H1 (cell line): Measurements from ENCODE around the gene CCDC91. TPM values are rescaled to one million over a fixed set of nuclear protein-coding genes. Genes with fewer than 3 reads are reported as not detected.

ENCODE experiments used
- CTCF ChIA-PET: fragments of 300-600 bp; sonication (Branson Sonifier 250); formaldehyde crosslinking; loops from one replicate; lab custom pipeline; 2021; ENCODE audit not compliant: partially characterized antibody; lab: Charles Lee
- POLR2A ChIA-PET: fragments of 300-600 bp; sonication (Branson Sonifier 250); formaldehyde crosslinking; loops from one replicate; lab custom pipeline; 2021; ENCODE audit warnings: inconsistent platforms; ENCODE audit not compliant: partially characterized antibody; lab: Charles Lee
- DNase-seq, 2 experiments: peaks; one replicate each; pipeline versions ENCODE4 v3.0.0 to v3.0.0-alpha.2; 2010 to 2022; ENCODE audit warnings: low spot score in 2 of 2, low read depth in 1 of 2, mixed read lengths in 1 of 2
- FAIRE-seq: peaks from 2 replicates; lab custom pipeline; 2011; peaks lifted over from hg19 to GRCh38; lab: Jason Lieb, UNC
- H2AFZ ChIP-seq: 2 replicates; pipeline ENCODE4 v1.8.1; 2012; ENCODE audit warnings: low read length, inconsistent platforms
- H2AK5ac ChIP-seq: 2 replicates; pipeline ENCODE4 v1.6.1; 2013; ENCODE audit warnings: low read depth, low read length
- H2BK120ac ChIP-seq: replicated peaks from 2 replicates; pipeline ENCODE3; 2013; ENCODE audit warnings: low read depth, low read length, inconsistent platforms
- H2BK12ac ChIP-seq: 2 replicates; pipeline ENCODE4 v1.6.1; 2013; ENCODE audit warnings: low read depth, low read length
- H2BK15ac ChIP-seq: 2 replicates; pipeline ENCODE4 v1.6.1; 2013; ENCODE audit warnings: low read length
- H2BK20ac ChIP-seq: 2 replicates; pipeline ENCODE4 v1.6.1; 2013; ENCODE audit warnings: low read length
- H2BK5ac ChIP-seq: 2 replicates; pipeline ENCODE4 v1.6.1; 2013; ENCODE audit warnings: low read depth, low read length
- H3K14ac ChIP-seq: 2 replicates; pipeline ENCODE4 v1.6.1; 2013; ENCODE audit warnings: inconsistent platforms; ENCODE audit not compliant: insufficient read length
- H3K18ac ChIP-seq: 2 replicates; pipeline ENCODE4 v1.6.1; 2013; ENCODE audit warnings: low read length; ENCODE audit errors: extremely low read depth
- H3K23ac ChIP-seq: 2 replicates; pipeline ENCODE4 v1.6.1; 2013; ENCODE audit warnings: inconsistent platforms; ENCODE audit not compliant: insufficient read length
- H3K23me2 ChIP-seq: 2 replicates; pipeline ENCODE4 v1.6.1; 2013; ENCODE audit warnings: low read depth, low read length
- H3K27ac ChIP-seq: 2 replicates; pipeline ENCODE4 v1.6.1; 2011; ENCODE audit warnings: low read depth, low read length, inconsistent platforms
- H3K27me3 ChIP-seq, 4 experiments: replicated peaks in 1 of 4; 1 replicate in 1 of 4; 2 replicates in 3 of 4; pipeline versions ENCODE4 v1.6.1 to v1.8.1; 2011 to 2013; ENCODE audit warnings: low read length in 3 of 4, mild to moderate bottlenecking in 3 of 4, inconsistent platforms in 2 of 4, mixed read lengths in 2 of 4, moderate library complexity in 1 of 4; ENCODE audit not compliant: control insufficient read depth in 3 of 4, insufficient read depth in 3 of 4; ENCODE audit errors: extremely low read depth in 1 of 4
- H3K36me3 ChIP-seq, 4 experiments: 2 replicates each; pipeline versions ENCODE4 v1.6.1 to v1.8.1; 2011 to 2013; ENCODE audit warnings: mild to moderate bottlenecking in 4 of 4, low read length in 3 of 4, moderate library complexity in 2 of 4, control low read depth in 1 of 4, inconsistent platforms in 1 of 4; ENCODE audit not compliant: insufficient read depth in 4 of 4, control insufficient read depth in 2 of 4
- H3K4ac ChIP-seq: replicated peaks from 2 replicates; pipeline ENCODE3; 2013; ENCODE audit warnings: low read length, low read depth, mixed read lengths, inconsistent platforms; ENCODE audit not compliant: insufficient read length
- H3K4me1 ChIP-seq, 4 experiments: replicated peaks in 1 of 4; 1 replicate in 1 of 4; 2 replicates in 3 of 4; pipeline versions ENCODE4 v1.6.1 to v1.8.1; 2011 to 2013; ENCODE audit warnings: low read length in 3 of 4, inconsistent platforms in 2 of 4, mixed read lengths in 1 of 4; ENCODE audit not compliant: insufficient read depth in 4 of 4, control insufficient read depth in 3 of 4
- H3K4me2 ChIP-seq, 2 experiments: 2 replicates each; pipeline versions ENCODE4 v1.6.1 to v1.8.1; 2011 to 2013; ENCODE audit warnings: low read depth in 2 of 2, low read length in 2 of 2, control low read depth in 1 of 2, inconsistent platforms in 1 of 2, mild to moderate bottlenecking in 1 of 2; ENCODE audit not compliant: insufficient read depth in 1 of 2
- H3K4me3 ChIP-seq, 4 experiments: fragments of 200-600, 300-600 bp in 1 of 4; sonication (generic), shearing (Covaris generic), sonication (Bioruptor Twin) in 1 of 4; 2 replicates each; pipeline versions ENCODE4 v1.5.1 to v1.8.1; 2011 to 2016; ENCODE audit warnings: low read length in 4 of 4, low read depth in 3 of 4, control low read depth in 2 of 4, inconsistent platforms in 2 of 4, mild to moderate bottlenecking in 2 of 4, mixed read lengths in 1 of 4, moderate library complexity in 1 of 4; ENCODE audit not compliant: insufficient read depth in 2 of 4; ENCODE audit errors: extremely low read depth in 1 of 4
- H3K56ac ChIP-seq: replicated peaks from 2 replicates; pipeline ENCODE3; 2013; ENCODE audit warnings: low read depth, mild to moderate bottlenecking, mixed read lengths, low read length, inconsistent platforms; ENCODE audit not compliant: insufficient read length
- H3K79me1 ChIP-seq: 2 replicates; pipeline ENCODE4 v1.6.1; 2013; ENCODE audit warnings: low read depth, low read length, control low read depth
- H3K79me2 ChIP-seq, 2 experiments: 2 replicates each; pipeline versions ENCODE4 v1.6.1 to v1.8.1; 2012 to 2013; ENCODE audit warnings: low read length in 2 of 2, mild to moderate bottlenecking in 2 of 2, inconsistent platforms in 1 of 2; ENCODE audit not compliant: insufficient read depth in 2 of 2, control insufficient read depth in 1 of 2
- H3K9ac ChIP-seq, 4 experiments: replicated peaks in 1 of 4; 1 replicate in 1 of 4; 2 replicates in 3 of 4; pipeline versions ENCODE4 v1.6.1 to v1.8.1; 2011 to 2013; ENCODE audit warnings: low read depth in 3 of 4, low read length in 3 of 4, control low read depth in 2 of 4, mild to moderate bottlenecking in 2 of 4, moderate library complexity in 2 of 4, inconsistent platforms in 1 of 4; ENCODE audit errors: extremely low read depth in 1 of 4
- H3K9me3 ChIP-seq, 2 experiments: 2 replicates each; pipeline versions ENCODE4 v1.6.1 to v1.8.1; 2012 to 2013; ENCODE audit warnings: mild to moderate bottlenecking in 2 of 2, moderate library complexity in 2 of 2, control low read depth in 1 of 2, inconsistent platforms in 1 of 2, low read depth in 1 of 2, low read length in 1 of 2, mixed read lengths in 1 of 2; ENCODE audit not compliant: insufficient read depth in 2 of 2
- H4K20me1 ChIP-seq, 2 experiments: replicated peaks in 1 of 2; 2 replicates each; pipeline versions ENCODE3 to v1.8.1; 2011 to 2013; ENCODE audit warnings: inconsistent platforms in 2 of 2, low read length in 2 of 2, mild to moderate bottlenecking in 1 of 2; ENCODE audit not compliant: insufficient read depth in 2 of 2, control insufficient read depth in 1 of 2
- H4K5ac ChIP-seq: 2 replicates; pipeline ENCODE4 v1.6.1; 2013; ENCODE audit warnings: low read length, low read depth, mixed read lengths, inconsistent platforms; ENCODE audit not compliant: insufficient read length
- H4K8ac ChIP-seq: 2 replicates; pipeline ENCODE4 v1.8.0; 2013; ENCODE audit warnings: mild to moderate bottlenecking, moderate library complexity, low read length, inconsistent platforms; ENCODE audit not compliant: insufficient read depth; ENCODE audit errors: extremely low read depth
- H4K91ac ChIP-seq: replicated peaks from 2 replicates; pipeline ENCODE3; 2013; ENCODE audit warnings: low read length, mixed read lengths, inconsistent platforms; ENCODE audit not compliant: insufficient read length
- CREB1 ChIP-seq: IDR thresholded peaks from 2 replicates; pipeline ENCODE4 v1.6.1; 2012; ENCODE audit warnings: inconsistent platforms
- EGR1 ChIP-seq: IDR thresholded peaks from 2 replicates; pipeline ENCODE4 v1.6.1; 2011; ENCODE audit warnings: low read depth, low read length, borderline replicate concordance
- NANOG ChIP-seq: IDR thresholded peaks from 2 replicates; pipeline ENCODE4 v1.6.1; 2011; ENCODE audit warnings: low read length, low read depth, mild to moderate bottlenecking, inconsistent platforms; ENCODE audit not compliant: insufficient read depth, poor library complexity, severe bottlenecking
- POLR2A ChIP-seq, 2 experiments: IDR thresholded peaks; 1 replicate in 1 of 2; 2 replicates in 1 of 2; pipeline ENCODE4 v1.6.1; 2011; ENCODE audit warnings: low read depth in 2 of 2, low read length in 2 of 2, mild to moderate bottlenecking in 2 of 2; ENCODE audit errors: control extremely low read depth in 1 of 2
- POLR2AphosphoS5 ChIP-seq: IDR thresholded peaks from 2 replicates; pipeline ENCODE4 v1.6.1; 2011; ENCODE audit warnings: low read depth, low read length
- POU5F1 ChIP-seq: IDR thresholded peaks from 2 replicates; pipeline ENCODE4 v1.6.1; 2011; ENCODE audit warnings: low read depth, mild to moderate bottlenecking, low read length, moderate library complexity
- SIX5 ChIP-seq: IDR thresholded peaks from 2 replicates; pipeline ENCODE4 v1.6.1; 2011; ENCODE audit warnings: mild to moderate bottlenecking, low read depth, low read length
- SP2 ChIP-seq: IDR thresholded peaks from 2 replicates; pipeline ENCODE4 v1.6.1; 2012; ENCODE audit warnings: mild to moderate bottlenecking, low read length, inconsistent platforms
- TBP ChIP-seq: IDR thresholded peaks from 2 replicates; pipeline ENCODE4 v1.6.1; 2011; ENCODE audit warnings: low read depth, low read length, improper control_type of control experiment
- WGBS, 2 experiments: shearing (Covaris generic) in 1 of 2; methylation state at CpG; one replicate each; pipeline versions ENCODE4 v1.1.6 to v1.1.7; 2013 to 2015; ENCODE audit warnings: low lambda C conversion rate in 2 of 2, mixed read lengths in 2 of 2, inconsistent platforms in 1 of 2, low coverage in 1 of 2, missing lambda C conversion rate in 1 of 2; ENCODE audit not compliant: insufficient replicate concordance in 2 of 2, insufficient coverage in 1 of 2, insufficient read length in 1 of 2; ENCODE audit errors: extremely low coverage in 1 of 2, missing lambda C conversion rate in 1 of 2; 5-methylcytosine and 5-hydroxymethylcytosine counted together
- polyA plus RNA-seq, 7 experiments: library from polyadenylated mRNA; depleted of rRNA in 3 of 7; stranded (reverse) in 5 of 7; unstranded in 2 of 7; fragments of >200 nt in 5 of 7; fragments of 200-250 nt in 2 of 7; gene quantifications; 1 replicate in 5 of 7; 2 replicates in 1 of 7; 4 replicates in 1 of 7; pipeline versions ENCODE4 v1.2.1 to v1.2.3, GENCODE V29; 2011 to 2013; ENCODE audit warnings: missing spikeins in 2 of 7, mixed read lengths in 2 of 7
- total RNA-seq: library from RNA; stranded (reverse); fragmentation: NEBNext Ultra II Directional; extraction: Animal tissue kit (Norgen Biotek cat#: 25700); gene quantifications from 2 replicates; pipeline ENCODE4 v1.2.1, GENCODE V29; 2021

The CCDC91 gene
- total and polyA plus RNA-seq, 2 of the 8 experiments (the other 6 are each of a cell fraction or from before 2014, with no cell fraction given): 8.6 to 23.1 TPM

DNA sequence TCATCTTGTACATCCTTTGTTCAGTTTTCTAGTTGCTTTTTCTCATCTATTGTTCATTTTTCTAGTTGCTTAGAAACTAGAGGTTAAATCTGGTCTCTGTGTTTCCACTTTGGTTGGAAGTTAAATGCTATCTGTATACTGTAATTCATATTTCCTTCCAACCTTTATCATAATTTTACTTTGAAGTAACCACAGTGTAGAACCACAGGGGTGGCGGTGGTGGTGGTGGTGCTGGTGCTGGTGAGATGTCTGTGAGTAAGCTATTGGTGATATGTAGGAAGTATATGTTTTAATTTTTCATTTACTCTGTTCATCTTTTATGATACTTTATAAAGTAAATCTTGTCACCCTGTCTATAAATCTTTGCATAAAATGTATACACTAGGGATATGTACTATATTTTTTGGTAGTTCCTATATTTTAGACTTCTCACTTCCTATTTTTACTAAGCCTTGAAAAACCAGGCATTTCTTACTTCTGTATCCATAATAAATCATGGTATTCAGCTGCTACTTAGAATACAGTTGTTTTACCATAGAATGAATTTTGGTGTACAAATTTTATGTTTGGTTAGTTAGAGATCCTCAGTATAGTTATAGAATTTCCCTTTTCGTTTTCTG, 31.9 kb downstream of the CCDC91 start:
- H3K79me1 ChIP-seq: no peaks in the 10 kb centered on the region; the same call in 1 of the 2 replicates
- H3K23ac ChIP-seq: no peak overlapping the region
- no peak for FAIRE-seq
- H4K91ac ChIP-seq: no peak overlapping the region
- no peak overlapping the region for H3K9ac ChIP-seq
- no peaks in the 10 kb centered on the region; a peak in 1 of 8 replicates for H3K36me3 ChIP-seq
- no peak overlapping the region for H3K4ac ChIP-seq
- peaks cover 0 to 5% (median under 1%) of the 10 kb centered on the region in 4 experiments; a peak in 2 of 7 replicates for H3K4me1 ChIP-seq
- H3K14ac ChIP-seq: no peak overlapping the region
- no peaks in the 10 kb centered on the region for H4K20me1 ChIP-seq
- H4K8ac ChIP-seq: no peak overlapping the region
- H3K18ac ChIP-seq: no peak overlapping the region
- H3K79me2 ChIP-seq: peaks cover 0 to 90% of the 10 kb centered on the region in 2 experiments; a peak in 2 of 4 replicates
- H2BK20ac ChIP-seq: no peak overlapping the region
- H4K5ac ChIP-seq: no peak overlapping the region
- H3K27me3 ChIP-seq: no peaks in the 10 kb centered on the region
- CTCF ChIA-PET: interaction anchor here (0.8 to 1.1 kb wide), 2 partner anchors 15 to 56 kb away, joined by 3 read pairs; no protein-coding TSS in a partner anchor
- no peak overlapping the region for H2BK120ac ChIP-seq
- no peak for DNase-seq
- no peak overlapping the region for H3K4me3 ChIP-seq
- H2BK15ac ChIP-seq: no peak overlapping the region
- POLR2A ChIA-PET: no interaction called here
- H2BK12ac ChIP-seq: no peak overlapping the region
- no peak overlapping the region for H2AFZ ChIP-seq
- no peak overlapping the region for H3K27ac ChIP-seq
- H3K4me2 ChIP-seq: no peak overlapping the region
- no peak overlapping the region for H3K56ac ChIP-seq
- 83% methylated on average over 2 of the region's 2 CpGs; no CpG with 5 or more reads in 1 of the 2 experiments for WGBS, 2 experiments
- H2AK5ac ChIP-seq: no peak overlapping the region
- H3K9me3 ChIP-seq: peaks cover 0 to 7% of the 10 kb centered on the region in 2 experiments; a peak in 2 of 4 replicates
- no peaks in the 10 kb centered on the region; the same call in 1 of the 2 replicates for H3K23me2 ChIP-seq
- no peak overlapping the region for H2BK5ac ChIP-seq
- TF ChIP-seq SIX5: no peak
- TF ChIP-seq POU5F1: no peak
- no peak for TF ChIP-seq TBP
- no peak for TF ChIP-seq EGR1
- no peak for TF ChIP-seq SP2
- no peak for TF ChIP-seq POLR2A (IDR thresholded peaks at IDR 0.05; ENCODE audit: control extremely low read depth in 1 of 2, low read depth in 2 of 2, low read length in 2 of 2)
- no peak for TF ChIP-seq POLR2AphosphoS5
- no peak for TF ChIP-seq CREB1
- no peak for TF ChIP-seq NANOG
